ENCODE data around the gene ZNF57.
"Not testable (repeated sequence)": the region's sequence is repeated elsewhere in the genome, so short reads cannot be mapped to it uniquely, and the experiment has no call there.

ZNF57 gene

GRCh38 chr19:2900296-2901252 lies at the start of gene ZNF57:
ZNF57 (plus strand) TSS chr19:2900928; CDS start chr19:2901046, 118 bp downstream.
- peak; percentile 99 for DNase-seq (ENCODE audit: low spot score)

GRCh38 chr19:2852598-2852997 lies 48.1 kb upstream of the ZNF57 start:
- no peak for DNase-seq (ENCODE audit: low spot score)

- DNase-seq (ENCODE audit: low spot score): no peak
Measured at GRCh38 chr19:2853015-2853606, 47.6 kb upstream of the ZNF57 start.

- DNase-seq (ENCODE audit: low spot score): no peak
Measured at GRCh38 chr19:2854849-2855248, 45.9 kb upstream of the ZNF57 start.

GRCh38 chr19:2856457-2857050 lies 44.2 kb upstream of the ZNF57 start:
- no peak for DNase-seq (ENCODE audit: low spot score)

- DNase-seq (ENCODE audit: low spot score): no peak
Measured at GRCh38 chr19:2858864-2859263, 41.9 kb upstream of the ZNF57 start.

- no peak for DNase-seq (ENCODE audit: low spot score)
Measured at GRCh38 chr19:2863816-2864215, 36.9 kb upstream of the ZNF57 start.

GRCh38 chr19:2865334-2866100 lies 35.2 kb upstream of the ZNF57 start:
- no peak for DNase-seq (ENCODE audit: low spot score)

- no peak for DNase-seq (ENCODE audit: low spot score)
Measured at GRCh38 chr19:2866495-2867024, 34.2 kb upstream of the ZNF57 start.

GRCh38 chr19:2867025-2867991 lies 33.4 kb upstream of the ZNF57 start, which contains the start of gene ZNF556:
ZNF556 (plus strand) TSS chr19:2867335; CDS start chr19:2867422, 87 bp downstream.
- DNase-seq (ENCODE audit: low spot score): peak; percentile 70

- no peak for DNase-seq (ENCODE audit: low spot score)
Measured at GRCh38 chr19:2869618-2870017, 31.1 kb upstream of the ZNF57 start.

GRCh38 chr19:2872175-2872574 lies 28.6 kb upstream of the ZNF57 start:
- DNase-seq (ENCODE audit: low spot score): not testable (repeated sequence)

- no peak for DNase-seq (ENCODE audit: low spot score)
Measured at GRCh38 chr19:2877398-2878331, 23.1 kb upstream of the ZNF57 start.

- DNase-seq (ENCODE audit: low spot score): no peak
Measured at GRCh38 chr19:2883686-2884439, 16.9 kb upstream of the ZNF57 start.

- DNase-seq (ENCODE audit: low spot score): no peak
Measured at GRCh38 chr19:2885736-2886135, 15.0 kb upstream of the ZNF57 start.

- DNase-seq (ENCODE audit: low spot score): peak; percentile 92
Measured at GRCh38 chr19:2887391-2887914, 13.3 kb upstream of the ZNF57 start.

- DNase-seq (ENCODE audit: low spot score): no peak
Measured at GRCh38 chr19:2888731-2889224, 11.9 kb upstream of the ZNF57 start.

- not testable (repeated sequence) for DNase-seq (ENCODE audit: low spot score)
Measured at GRCh38 chr19:2890531-2890930, 10.2 kb upstream of the ZNF57 start.
